Gastrocnemius medialis (tissue), 4 donors: ENCODE data around the gene GRK1.

Experiments used
- POLR2A ChIP-seq, 2 donors: fragments of 450-650 bp; IDR thresholded peaks; one replicate each; pipeline ENCODE4 v1.6.1; 2017; ENCODE audit warnings: antibody characterized with exemption in 2 of 2, mild to moderate bottlenecking in 2 of 2, moderate library complexity in 2 of 2
- TF ChIP-seq, protein P1 (sequence below), 5 experiments: fragments of 450-650 bp in 3 of 5; fragments of 200-600 bp in 2 of 5; sonication (generic) in 2 of 5; IDR thresholded peaks in 4 of 5; conservative IDR thresholded peaks in 1 of 5; 1 replicate in 4 of 5; 2 replicates in 1 of 5; pipeline ENCODE4 v1.5.1; 2016 to 2019; ENCODE audit warnings: antibody characterized with exemption in 5 of 5, mild to moderate bottlenecking in 3 of 5, moderate library complexity in 3 of 5

DNA sequence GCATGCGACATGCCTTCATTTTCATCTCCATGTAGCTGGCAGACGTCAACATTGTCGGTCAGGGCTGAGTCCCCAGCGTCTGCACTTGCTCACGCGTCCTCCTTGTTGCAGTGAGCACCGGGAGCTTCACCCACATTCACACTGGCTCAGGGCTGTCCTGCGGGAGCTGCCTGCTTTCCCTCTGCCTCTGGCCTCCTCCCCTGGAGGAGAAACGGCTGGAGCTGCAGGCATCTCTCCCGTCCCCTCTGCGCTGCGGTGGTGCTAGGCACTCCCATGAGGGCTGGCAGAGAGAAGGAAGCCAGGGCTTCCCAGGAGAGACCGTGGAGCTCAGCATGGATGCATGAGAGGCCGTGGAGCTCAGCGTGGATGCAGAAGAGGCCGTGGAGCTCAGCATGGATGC lies 73.6 kb downstream of the GRK1 start:
- TF ChIP-seq, protein P1, sequence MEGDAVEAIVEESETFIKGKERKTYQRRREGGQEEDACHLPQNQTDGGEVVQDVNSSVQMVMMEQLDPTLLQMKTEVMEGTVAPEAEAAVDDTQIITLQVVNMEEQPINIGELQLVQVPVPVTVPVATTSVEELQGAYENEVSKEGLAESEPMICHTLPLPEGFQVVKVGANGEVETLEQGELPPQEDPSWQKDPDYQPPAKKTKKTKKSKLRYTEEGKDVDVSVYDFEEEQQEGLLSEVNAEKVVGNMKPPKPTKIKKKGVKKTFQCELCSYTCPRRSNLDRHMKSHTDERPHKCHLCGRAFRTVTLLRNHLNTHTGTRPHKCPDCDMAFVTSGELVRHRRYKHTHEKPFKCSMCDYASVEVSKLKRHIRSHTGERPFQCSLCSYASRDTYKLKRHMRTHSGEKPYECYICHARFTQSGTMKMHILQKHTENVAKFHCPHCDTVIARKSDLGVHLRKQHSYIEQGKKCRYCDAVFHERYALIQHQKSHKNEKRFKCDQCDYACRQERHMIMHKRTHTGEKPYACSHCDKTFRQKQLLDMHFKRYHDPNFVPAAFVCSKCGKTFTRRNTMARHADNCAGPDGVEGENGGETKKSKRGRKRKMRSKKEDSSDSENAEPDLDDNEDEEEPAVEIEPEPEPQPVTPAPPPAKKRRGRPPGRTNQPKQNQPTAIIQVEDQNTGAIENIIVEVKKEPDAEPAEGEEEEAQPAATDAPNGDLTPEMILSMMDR (IDR thresholded peaks at IDR 0.05 in 4 of 5, conservative IDR thresholded peaks at IDR 0.05 in 1 of 5): no peak
- no peak for TF ChIP-seq POLR2A (IDR thresholded peaks at IDR 0.05)
